CD14-positive monocyte (primary cell): ENCODE data around the gene WDR19. TPM values are rescaled to one million over a fixed set of nuclear protein-coding genes. Genes with fewer than 3 reads are reported as not detected.

Experiments
- DNase-seq, 3 donors: peaks; one replicate each; pipeline ENCODE4 v3.0.0-alpha.2; 2011 to 2022
- H2AFZ ChIP-seq: 2 replicates; pipeline ENCODE4 v1.6.0; 2012; ENCODE audit warnings: mild to moderate bottlenecking, low read depth, low read length, inconsistent platforms; ENCODE audit not compliant: insufficient read depth, poor library complexity, severe bottlenecking
- H3K27ac ChIP-seq, 2 donors: 1 replicate in 1 of 2; 2 replicates in 1 of 2; pipeline ENCODE4 v1.5.1; 2012 to 2013; ENCODE audit warnings: low read length in 2 of 2, control low read depth in 1 of 2, inconsistent platforms in 1 of 2, low read depth in 1 of 2, mild to moderate bottlenecking in 1 of 2
- H3K27me3 ChIP-seq, 2 donors: one replicate each; pipeline versions ENCODE4 v1.6.0 to v1.6.1; 2011 to 2013; ENCODE audit warnings: low read length in 2 of 2; ENCODE audit not compliant: control insufficient read depth in 2 of 2, insufficient read depth in 2 of 2
- H3K36me3 ChIP-seq, 2 donors: replicated peaks in 1 of 2; 1 replicate in 1 of 2; 2 replicates in 1 of 2; pipeline versions ENCODE4 v1.5.1 to v1.6.1; 2012 to 2013; ENCODE audit warnings: low read length in 2 of 2, control low read depth in 1 of 2, inconsistent platforms in 1 of 2, mild to moderate bottlenecking in 1 of 2; ENCODE audit not compliant: insufficient read depth in 2 of 2, control insufficient read depth in 1 of 2
- H3K4me1 ChIP-seq, 2 donors: 1 replicate in 1 of 2; 2 replicates in 1 of 2; pipeline versions ENCODE4 v1.5.1 to v1.6.1; 2012 to 2013; ENCODE audit warnings: low read length in 2 of 2, control low read depth in 1 of 2, inconsistent platforms in 1 of 2, mild to moderate bottlenecking in 1 of 2, moderate library complexity in 1 of 2; ENCODE audit not compliant: insufficient read depth in 2 of 2, control insufficient read depth in 1 of 2
- H3K4me2 ChIP-seq: replicated peaks from 2 replicates; pipeline ENCODE3; 2012; ENCODE audit warnings: low read length, moderate library complexity, mild to moderate bottlenecking; ENCODE audit not compliant: poor library complexity, severe bottlenecking; ENCODE audit errors: extremely low read depth
- H3K4me3 ChIP-seq, 3 experiments: fragments of 200-600 bp in 1 of 3; sonication (generic) in 1 of 3; replicated peaks in 1 of 3; 1 replicate in 2 of 3; 2 replicates in 1 of 3; pipeline ENCODE4 v1.5.1; 2011 to 2013; ENCODE audit warnings: low read length in 3 of 3, mild to moderate bottlenecking in 3 of 3, control low read depth in 2 of 3, low read depth in 2 of 3, inconsistent platforms in 1 of 3, moderate library complexity in 1 of 3
- H3K79me2 ChIP-seq: 2 replicates; pipeline ENCODE4 v1.6.0; 2012; ENCODE audit warnings: mild to moderate bottlenecking, control low read depth, inconsistent platforms, low read length, moderate library complexity; ENCODE audit not compliant: insufficient read depth
- H3K9ac ChIP-seq: 2 replicates; pipeline ENCODE4 v1.6.0; 2017; ENCODE audit warnings: low read length, mild to moderate bottlenecking; ENCODE audit not compliant: insufficient read depth, poor library complexity, severe bottlenecking
- H3K9me3 ChIP-seq, 2 donors: replicated peaks in 1 of 2; 1 replicate in 1 of 2; 2 replicates in 1 of 2; pipeline versions ENCODE4 v1.5.1 to v1.6.1; 2012 to 2013; ENCODE audit warnings: low read length in 2 of 2, control low read depth in 1 of 2; ENCODE audit not compliant: control insufficient read depth in 1 of 2, insufficient read depth in 1 of 2
- H4K20me1 ChIP-seq: 2 replicates; pipeline ENCODE4 v1.6.0; 2012; ENCODE audit warnings: mild to moderate bottlenecking, low read length, control low read depth, moderate library complexity; ENCODE audit not compliant: insufficient read depth
- H3K27ac Mint-ChIP-seq, 7 donors: one replicate each; pipeline ENCODE4 v1.8.0; 2020; ENCODE audit warnings: mild to moderate bottlenecking in 7 of 7, mixed read lengths in 7 of 7, moderate library complexity in 6 of 7, inconsistent platforms in 2 of 7
- H3K27me3 Mint-ChIP-seq, 3 donors: one replicate each; pipeline ENCODE4 v1.8.0; 2021 to 2022; ENCODE audit warnings: low read depth in 3 of 3, mild to moderate bottlenecking in 3 of 3, mixed read lengths in 3 of 3, moderate library complexity in 3 of 3, inconsistent platforms in 1 of 3
- H3K36me3 Mint-ChIP-seq, 2 donors: one replicate each; pipeline ENCODE4 v1.8.0; 2020; ENCODE audit warnings: mixed read lengths in 2 of 2, inconsistent platforms in 1 of 2, mild to moderate bottlenecking in 1 of 2
- H3K4me1 Mint-ChIP-seq: one replicate; pipeline ENCODE4 v1.8.0; 2020; ENCODE audit warnings: mild to moderate bottlenecking, mixed read lengths
- H3K4me3 Mint-ChIP-seq, 2 donors: one replicate each; pipeline ENCODE4 v1.8.0; 2020; ENCODE audit warnings: mild to moderate bottlenecking in 2 of 2, mixed read lengths in 2 of 2, moderate library complexity in 1 of 2
- H3K9me3 Mint-ChIP-seq, 7 donors: one replicate each; pipeline ENCODE4 v1.8.0; 2020 to 2022; ENCODE audit warnings: mixed read lengths in 7 of 7, mild to moderate bottlenecking in 6 of 7, moderate library complexity in 6 of 7, inconsistent platforms in 2 of 7
- WGBS: methylation state at CpG from one replicate; pipeline ENCODE4 v1.1.5; 2013; ENCODE audit warnings: missing lambda C conversion rate; ENCODE audit not compliant: insufficient coverage; 5-methylcytosine and 5-hydroxymethylcytosine counted together
- intact Hi-C, 2 donors: fragments of 100-400 bp; cut with micrococcal nuclease; formaldehyde crosslinking; loops; one replicate each; pipeline versions ENCODE4 v1.15.0 to v1.15.1; 2023
- polyA plus RNA-seq, 3 donors: library from polyadenylated mRNA; depleted of rRNA in 1 of 3; unstranded in 2 of 3; stranded (reverse) in 1 of 3; fragments of 300-500 nt in 2 of 3; fragments of >200 nt in 1 of 3; fragmentation: Illumina TruSeq in 2 of 3; gene quantifications; 1 replicate in 2 of 3; 2 replicates in 1 of 3; pipeline ENCODE4 v1.2.3, GENCODE V29; 2012 to 2021
- TF ChIP-seq, protein P1 (sequence below): fragments of 200-600 bp; IDR thresholded peaks from one replicate; pipeline ENCODE4 v1.8.0; 2022; ENCODE audit warnings: antibody characterized with exemption, mild to moderate bottlenecking

WDR19 gene
- polyA plus RNA-seq, 3 donors: 1.7 to 11.4 (median 2.0) TPM

DNA sequence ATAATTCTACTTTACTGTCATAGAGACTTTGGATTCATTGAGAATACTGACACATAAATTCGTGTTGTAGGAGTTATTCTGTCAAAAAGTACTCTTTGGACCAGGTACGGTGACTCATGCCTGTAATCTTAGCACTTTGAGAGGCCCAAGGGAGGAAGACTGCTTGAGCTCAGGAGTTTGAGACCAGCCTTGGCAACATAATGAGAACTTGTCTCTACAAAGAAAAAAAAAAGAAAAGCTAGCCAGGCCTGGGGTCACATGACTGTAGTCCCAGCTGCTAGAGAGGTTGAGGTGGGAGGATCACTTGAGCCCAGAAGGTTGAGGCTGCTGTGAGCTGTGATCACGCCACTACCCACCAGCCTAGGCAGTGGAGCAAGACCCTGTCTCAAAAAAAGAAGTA, 54.9 kb downstream of the WDR19 start:
- H3K27ac ChIP-seq: no peak overlapping the region
- DNase-seq: no peak
- H3K4me2 ChIP-seq: no peak overlapping the region
- Mint-ChIP-seq H3K4me1 (no peaks in the 10 kb centered on the region), H3K27ac (no peak overlapping the region), H3K9me3 (peaks cover 0 to 3% (median 0%) of the 10 kb centered on the region in 7 donors), H3K4me3 (no peak overlapping the region), H3K27me3 (peaks cover 0 to under 1% (median 0%) of the 10 kb centered on the region in 3 donors), H3K36me3 (no peaks in the 10 kb centered on the region)
- no peaks in the 10 kb centered on the region for H3K27me3 ChIP-seq
- intact Hi-C loops: no loop called here
- no peak overlapping the region for H2AFZ ChIP-seq
- TF ChIP-seq, protein P1, sequence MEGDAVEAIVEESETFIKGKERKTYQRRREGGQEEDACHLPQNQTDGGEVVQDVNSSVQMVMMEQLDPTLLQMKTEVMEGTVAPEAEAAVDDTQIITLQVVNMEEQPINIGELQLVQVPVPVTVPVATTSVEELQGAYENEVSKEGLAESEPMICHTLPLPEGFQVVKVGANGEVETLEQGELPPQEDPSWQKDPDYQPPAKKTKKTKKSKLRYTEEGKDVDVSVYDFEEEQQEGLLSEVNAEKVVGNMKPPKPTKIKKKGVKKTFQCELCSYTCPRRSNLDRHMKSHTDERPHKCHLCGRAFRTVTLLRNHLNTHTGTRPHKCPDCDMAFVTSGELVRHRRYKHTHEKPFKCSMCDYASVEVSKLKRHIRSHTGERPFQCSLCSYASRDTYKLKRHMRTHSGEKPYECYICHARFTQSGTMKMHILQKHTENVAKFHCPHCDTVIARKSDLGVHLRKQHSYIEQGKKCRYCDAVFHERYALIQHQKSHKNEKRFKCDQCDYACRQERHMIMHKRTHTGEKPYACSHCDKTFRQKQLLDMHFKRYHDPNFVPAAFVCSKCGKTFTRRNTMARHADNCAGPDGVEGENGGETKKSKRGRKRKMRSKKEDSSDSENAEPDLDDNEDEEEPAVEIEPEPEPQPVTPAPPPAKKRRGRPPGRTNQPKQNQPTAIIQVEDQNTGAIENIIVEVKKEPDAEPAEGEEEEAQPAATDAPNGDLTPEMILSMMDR: no peak
- H3K4me1 ChIP-seq: no peaks in the 10 kb centered on the region
- H4K20me1 ChIP-seq: no peaks in the 10 kb centered on the region
- no peaks in the 10 kb centered on the region for H3K36me3 ChIP-seq
- H3K9me3 ChIP-seq: no peaks in the 10 kb centered on the region
- no peak overlapping the region for H3K9ac ChIP-seq
- no peaks in the 10 kb centered on the region for H3K79me2 ChIP-seq
- 83% methylated on average over 2 of the region's 3 CpGs for WGBS
- no peak overlapping the region for H3K4me3 ChIP-seq

DNA sequence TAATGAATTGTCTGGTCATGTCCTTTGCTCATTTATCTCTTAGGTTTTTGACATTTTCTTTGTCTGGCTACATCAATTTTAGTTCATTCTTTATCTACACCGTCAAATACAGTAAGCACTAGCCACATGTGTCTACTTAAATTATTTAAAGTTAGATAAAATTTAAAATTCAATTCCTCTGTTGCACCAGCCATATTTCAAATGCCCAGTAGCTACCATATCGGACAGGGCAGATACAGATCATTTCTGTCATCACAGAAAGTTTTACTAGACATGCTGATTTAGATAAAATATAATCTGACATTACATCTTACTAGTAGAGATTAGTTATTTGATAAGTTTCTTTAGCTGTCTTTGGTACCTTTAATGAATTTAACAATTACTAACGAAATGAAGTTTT, 61.1 kb downstream of the WDR19 start:
- TF ChIP-seq, protein P1: no peak
- H3K9me3 Mint-ChIP-seq: peaks cover 5 to 25% (median 15%) of the 10 kb centered on the region in 7 donors
- DNase-seq: no peak
- Histone ChIP-seq H3K79me2 (no peaks in the 10 kb centered on the region), H3K36me3 (no peaks in the 10 kb centered on the region), H3K4me1 (no peaks in the 10 kb centered on the region), H4K20me1 (no peaks in the 10 kb centered on the region), H3K9ac (no peak overlapping the region), H2AFZ (no peak overlapping the region), H3K27me3 (no peaks in the 10 kb centered on the region), H3K4me2 (no peak overlapping the region), H3K9me3 (peaks cover 0 to 7% of the 10 kb centered on the region in 2 donors), H3K4me3 (no peak overlapping the region), H3K27ac (no peak overlapping the region)
- no peak overlapping the region for H3K4me3 Mint-ChIP-seq
- peaks cover 0 to 2% (median 1%) of the 10 kb centered on the region in 3 donors for H3K27me3 Mint-ChIP-seq
- H3K4me1 Mint-ChIP-seq: no peaks in the 10 kb centered on the region
- H3K27ac Mint-ChIP-seq: no peak overlapping the region
- intact Hi-C loops: no loop called here
- WGBS: no CpG with 5 or more reads among the region's 3 CpGs
- peaks cover 2 to 11% of the 10 kb centered on the region in 2 donors for H3K36me3 Mint-ChIP-seq
